ENCODE measurements around the gene TCAIM.
"Not testable (repeated sequence)": the region's sequence is repeated elsewhere in the genome, so short reads cannot be mapped to it uniquely, and the experiment has no call there.

Gene TCAIM

DNA sequence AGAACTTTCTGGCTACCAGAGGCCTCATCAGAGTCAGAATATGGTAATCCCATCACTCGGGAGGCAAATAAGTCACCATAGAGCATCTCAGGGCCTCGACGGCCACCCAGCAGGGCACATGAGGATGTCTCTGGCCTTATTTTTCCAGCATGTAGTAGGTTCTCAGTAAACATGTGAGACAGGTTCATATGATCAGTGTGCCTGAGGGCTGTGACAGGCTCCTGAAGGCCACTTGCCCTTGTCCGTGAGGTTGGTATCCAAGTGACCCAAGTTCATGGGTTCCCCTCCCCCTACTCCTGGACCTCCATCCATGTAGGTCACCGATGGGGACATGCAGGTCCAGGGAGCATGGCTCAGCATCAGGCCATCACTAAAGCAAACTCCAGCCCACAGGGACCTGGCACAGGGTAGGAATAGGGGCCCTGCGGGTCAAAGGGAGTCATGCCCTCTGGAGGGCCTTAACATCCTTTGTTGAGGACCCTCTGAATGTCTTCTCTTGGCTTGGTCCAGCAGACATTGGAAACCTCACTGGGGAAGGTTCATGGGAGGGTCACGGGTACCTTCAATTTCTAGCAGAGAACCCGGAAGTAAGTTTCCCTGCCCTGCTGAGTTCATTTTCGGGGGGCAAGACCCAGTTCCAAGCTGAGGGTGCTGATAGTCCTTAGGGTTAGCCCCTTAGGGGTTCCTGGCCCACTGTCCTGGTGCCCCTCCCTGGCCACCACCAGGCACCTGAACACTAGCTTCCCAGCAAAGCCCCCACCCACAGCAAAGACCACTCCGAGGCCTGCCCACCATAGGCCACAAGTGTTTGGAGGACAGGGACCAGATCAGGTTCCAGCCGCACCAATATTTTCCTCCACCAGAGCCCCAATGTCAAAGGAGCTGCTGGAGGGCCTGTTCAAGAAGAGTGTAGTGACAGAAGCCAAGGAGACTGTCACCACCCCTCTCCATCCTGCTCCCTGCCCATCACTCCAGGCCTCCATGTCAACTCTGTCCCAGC is 77.8 kb downstream of the TCAIM start:
- DNase-seq (ENCODE audit: low spot score): no peak

DNA sequence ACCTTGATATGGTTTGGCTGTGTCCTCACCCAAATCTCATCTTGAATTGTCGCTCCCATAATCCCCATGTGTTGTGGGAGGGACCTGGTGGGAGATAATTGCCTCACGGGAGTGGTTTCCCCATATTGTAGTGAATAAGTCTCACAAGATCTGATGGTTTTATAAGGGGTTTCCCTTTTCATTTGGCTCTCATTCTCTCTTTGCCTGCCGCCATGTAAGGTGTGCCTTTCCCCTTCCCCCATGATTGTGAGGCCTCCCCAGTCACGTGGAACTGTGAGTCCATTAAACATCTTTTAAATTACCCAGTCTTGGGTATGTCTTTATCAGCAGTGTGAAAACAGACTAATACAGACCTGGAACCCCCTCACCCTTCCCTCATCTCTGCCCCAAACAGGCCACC is 79.6 kb downstream of the TCAIM start:
- not testable (repeated sequence) for DNase-seq (ENCODE audit: low spot score)

DNA sequence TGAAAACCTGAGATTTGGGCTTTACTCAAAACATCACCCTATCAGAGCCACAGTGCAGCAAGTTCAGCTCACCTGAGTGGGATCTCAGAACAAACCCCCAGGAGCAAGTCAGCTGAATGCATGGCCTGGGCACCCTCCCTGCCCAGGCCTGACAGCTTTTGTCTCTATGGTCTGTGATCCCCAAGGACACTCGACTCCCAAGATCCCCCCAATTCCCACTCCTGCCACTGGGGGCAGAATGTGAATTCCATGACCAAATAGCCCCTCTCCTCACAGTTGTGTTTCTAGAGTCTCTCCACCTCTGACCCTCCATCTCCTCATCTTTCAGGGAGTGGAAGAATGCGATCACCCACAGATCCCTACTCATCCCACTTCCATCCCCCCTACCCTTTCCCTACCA is 80.0 kb downstream of the TCAIM start:
- no peak for DNase-seq (ENCODE audit: low spot score)

DNA sequence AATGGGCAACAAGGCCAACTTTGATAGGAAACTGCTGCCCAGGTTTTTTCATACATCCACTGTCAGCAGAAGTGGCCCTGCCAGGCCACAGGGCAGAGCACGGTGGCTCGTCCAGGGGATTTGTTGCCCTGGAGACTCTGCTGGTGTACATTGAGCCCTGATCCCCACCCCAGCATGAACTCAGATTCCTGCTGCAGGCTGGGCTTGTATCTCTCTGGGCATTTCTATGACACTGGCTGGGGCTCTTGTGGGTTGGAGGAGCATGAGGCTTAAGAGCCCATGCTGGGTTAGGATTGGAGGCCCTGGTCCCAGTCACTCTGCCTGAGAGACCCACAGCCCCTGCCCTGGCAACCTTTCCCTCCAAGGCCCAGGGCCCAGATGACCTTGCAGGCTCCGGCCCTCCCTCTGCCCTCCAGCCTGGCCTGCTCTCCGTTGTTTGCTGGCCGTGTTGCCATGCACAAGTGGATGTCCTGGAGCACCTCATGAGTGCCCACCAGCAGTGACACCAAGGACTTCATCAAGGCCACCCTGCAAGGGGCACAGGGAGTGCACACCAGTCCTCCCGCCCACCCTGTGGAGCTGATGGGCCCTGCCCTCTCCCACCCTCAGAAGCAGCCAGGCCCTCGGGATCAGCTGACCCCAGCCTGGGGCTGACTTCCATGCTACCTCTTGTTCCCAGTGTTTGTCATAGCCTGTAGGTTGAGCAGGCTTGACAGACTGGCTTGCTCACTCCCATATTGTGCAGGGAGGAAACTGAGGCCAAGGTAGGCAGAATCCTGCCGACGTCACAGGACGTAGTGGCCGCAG is 80.8 kb downstream of the TCAIM start:
- no peak for DNase-seq (ENCODE audit: low spot score)

DNA sequence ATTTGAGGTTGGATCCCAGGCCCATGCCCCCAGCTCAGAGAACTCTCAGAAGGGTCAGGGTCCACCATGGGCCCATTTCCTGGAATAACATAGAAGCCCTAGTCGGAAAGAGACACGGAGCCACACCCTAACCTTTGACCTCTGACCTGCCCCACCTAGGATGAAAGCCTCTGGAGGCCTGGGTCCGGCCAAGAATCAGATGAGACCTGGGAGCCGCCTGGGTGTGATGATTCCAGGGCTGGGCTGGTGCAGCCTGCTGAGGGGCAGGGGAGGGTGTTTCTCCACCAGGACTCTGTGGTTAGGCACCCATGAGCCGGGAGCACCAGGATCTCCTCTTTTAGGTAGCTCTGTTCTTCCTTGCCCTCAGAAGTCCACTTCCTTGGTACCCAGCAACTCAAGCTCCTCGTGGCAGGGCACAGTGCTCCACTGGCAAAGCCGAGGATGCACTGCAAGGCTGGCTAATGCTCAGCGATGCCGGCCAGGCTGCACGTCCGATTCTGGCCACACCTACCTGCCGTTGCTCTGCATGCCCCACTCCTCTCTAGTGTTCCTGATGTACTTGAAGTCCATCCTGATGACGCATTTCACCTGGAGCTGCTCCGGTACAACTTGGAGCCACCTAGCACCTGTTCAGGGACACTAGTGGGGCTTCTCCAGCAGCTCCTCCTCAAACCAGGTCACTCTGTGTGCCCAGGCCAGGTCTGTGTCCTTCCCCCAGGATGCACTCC is 81.5 kb downstream of the TCAIM start:
- DNase-seq (ENCODE audit: low spot score): no peak

DNA sequence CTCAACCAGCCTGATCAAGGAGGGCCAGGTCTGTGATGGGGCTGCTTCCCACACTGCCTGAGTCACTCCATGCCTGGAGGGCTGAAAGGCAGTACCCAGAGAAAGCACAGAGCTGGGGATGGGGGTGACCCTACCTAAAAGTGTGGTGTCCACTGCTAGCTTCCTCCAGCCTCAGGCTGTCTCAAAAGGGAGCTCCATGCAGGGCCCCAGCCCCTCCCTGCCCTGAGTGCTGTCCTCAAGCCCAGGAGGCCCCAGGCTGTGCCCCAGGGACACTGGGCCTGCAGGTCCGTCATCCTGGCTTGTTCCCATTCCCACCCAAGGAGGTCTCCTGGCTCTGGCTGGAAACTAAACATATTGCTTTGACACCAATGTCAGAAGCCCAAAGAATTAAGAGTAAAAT is 82.1 kb downstream of the TCAIM start:
- no peak for DNase-seq (ENCODE audit: low spot score)

DNA sequence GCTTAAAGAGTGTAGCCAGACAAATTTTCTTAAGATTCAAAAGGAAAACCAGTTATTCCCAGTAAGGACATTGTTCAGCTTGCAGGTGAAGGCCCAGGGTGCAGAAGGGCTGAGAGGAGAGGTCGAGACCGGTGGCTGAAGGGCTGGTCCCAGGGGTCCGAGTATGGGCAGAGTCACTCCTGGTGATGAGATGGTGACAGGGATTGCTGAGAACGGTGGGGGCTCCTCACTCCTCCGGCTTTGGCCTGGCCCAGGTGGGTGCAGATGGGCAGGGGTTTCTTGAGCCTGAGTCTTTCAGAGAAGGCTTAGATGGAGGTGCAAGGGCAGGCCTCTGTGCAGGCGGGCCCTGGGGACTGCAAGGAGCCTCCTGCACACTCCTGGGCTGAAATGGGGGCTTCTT is 82.7 kb downstream of the TCAIM start:
- no peak for DNase-seq (ENCODE audit: low spot score)

DNA sequence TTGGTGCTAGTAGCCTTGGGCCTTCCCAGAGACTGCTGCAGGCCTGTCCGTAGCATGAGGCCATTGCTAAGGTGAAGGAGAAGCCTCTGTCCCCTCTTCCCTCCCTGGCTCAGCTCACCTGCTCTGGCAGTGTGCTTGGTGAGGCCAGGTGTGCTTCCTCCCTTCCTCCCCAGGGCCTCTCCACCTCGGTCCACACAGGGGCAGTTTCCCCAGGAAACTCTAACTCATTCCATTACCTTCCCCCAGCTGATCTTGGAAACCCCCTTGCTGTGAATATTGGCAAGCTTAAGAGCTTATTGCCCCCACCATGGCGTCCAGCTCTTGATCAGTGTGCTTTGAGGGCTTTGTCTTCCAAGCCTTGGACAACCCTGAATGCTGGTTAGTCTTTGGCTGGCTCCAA is 86.2 kb downstream of the TCAIM start:
- DNase-seq (ENCODE audit: low spot score): no peak

DNA sequence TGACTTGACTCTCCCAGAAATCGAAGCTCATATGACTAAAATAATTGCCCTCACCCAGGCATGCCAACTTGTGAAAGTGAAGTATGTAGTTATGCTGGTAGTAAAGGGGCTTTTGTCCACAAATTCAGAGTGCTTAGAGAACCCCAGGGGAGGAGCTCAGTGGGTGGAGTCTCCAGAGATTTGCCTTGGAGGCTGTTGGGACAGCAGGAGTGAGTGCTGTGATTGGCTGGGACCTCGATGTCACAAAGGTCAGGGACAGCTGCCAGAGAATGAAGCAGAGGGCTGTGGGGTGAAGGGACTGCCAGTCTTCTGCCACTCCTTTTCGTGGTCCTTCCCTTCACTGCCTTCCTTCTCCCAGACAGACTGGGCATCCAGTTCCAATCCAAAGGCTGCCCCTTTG is 89.1 kb downstream of the TCAIM start:
- DNase-seq (ENCODE audit: low spot score): no peak

DNA sequence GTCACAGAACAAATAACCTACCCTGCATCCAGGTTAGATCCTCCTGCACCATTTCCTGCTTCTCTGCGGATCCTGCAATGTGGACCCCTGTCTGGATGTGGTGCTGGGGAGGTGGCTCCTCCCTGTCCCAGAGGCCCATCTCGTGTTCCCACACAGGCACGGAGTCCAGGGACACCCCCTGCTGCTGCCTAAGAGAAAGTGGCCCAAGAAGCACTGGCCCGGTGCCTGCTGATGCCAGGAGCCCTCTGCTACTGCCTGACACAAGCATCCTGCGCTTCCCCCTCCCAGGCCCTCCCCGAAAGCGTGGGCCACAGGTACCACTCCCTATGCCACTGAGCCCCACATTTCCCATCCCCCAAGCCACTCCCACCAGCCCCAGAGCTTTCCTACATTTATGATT is 90.3 kb downstream of the TCAIM start:
- DNase-seq (ENCODE audit: low spot score): no peak

DNA sequence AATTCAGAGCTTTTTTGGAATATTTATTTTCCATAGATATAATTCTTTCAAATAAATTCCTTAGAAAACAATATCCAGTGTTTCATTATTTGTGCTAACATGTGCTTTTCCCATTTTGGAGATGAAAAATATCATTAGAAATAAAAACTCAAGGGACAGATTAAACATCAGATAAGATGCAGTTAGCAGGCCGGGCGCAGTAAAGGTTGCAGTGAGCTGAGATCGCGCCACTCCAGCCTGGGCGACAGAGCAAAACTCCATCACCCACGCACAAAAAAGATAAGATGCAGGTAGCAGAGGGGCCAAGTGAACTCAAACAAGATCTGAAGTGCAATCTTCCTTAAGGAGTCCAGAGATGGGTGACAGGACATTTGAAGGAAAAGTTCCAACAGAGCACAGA is 90.9 kb downstream of the TCAIM start:
- DNase-seq (ENCODE audit: low spot score): no peak

DNA sequence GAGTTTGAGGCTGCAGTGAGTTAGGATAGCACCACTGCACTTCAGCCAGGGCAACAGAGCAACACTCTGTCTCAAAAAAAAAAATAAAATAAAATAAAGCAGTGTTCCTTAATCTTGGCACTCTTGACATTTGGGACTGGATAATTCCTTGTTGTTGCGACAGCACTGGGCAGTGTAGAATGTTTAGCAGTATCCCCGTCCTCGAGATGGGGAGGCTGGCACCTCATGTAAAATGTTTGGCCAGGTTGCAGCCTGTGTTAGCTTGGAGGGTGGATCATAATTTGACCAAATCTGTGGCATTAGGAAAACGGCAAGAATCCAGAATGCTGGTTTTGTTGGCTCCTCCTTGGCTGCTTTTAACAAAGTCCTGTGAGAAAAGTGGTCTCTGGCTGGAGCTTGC is 91.9 kb downstream of the TCAIM start:
- no peak for DNase-seq (ENCODE audit: low spot score)

DNA sequence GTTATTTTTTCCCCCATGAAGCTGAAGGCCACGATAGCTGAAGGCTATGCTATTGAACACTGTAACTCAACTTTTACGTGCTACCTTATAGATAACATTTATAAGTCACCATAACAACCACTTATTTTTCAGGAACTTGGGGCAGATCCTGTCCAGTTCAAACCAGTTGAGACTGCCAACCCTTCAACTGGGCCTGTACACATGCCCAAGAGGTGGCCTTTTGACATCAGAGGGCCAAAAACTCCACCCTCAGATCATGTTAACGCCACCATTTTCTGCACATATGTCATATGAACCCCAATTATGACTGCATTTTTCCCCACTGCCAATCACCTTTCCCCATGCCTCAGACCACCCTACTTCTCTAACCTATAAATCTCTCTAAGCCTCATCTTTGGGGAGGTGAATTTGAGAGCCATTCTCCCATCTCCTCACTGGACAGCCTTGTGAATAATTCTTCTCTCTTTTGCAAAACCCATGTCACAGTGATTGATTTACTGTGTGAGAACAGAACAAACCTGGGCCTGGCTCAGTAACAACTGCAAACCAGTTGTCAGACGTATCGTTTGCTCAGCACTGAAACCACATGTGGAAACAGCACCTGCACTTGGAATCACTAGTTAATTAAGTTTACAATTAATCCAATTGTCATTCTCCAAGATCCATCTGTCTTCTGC is 96.4 kb downstream of the TCAIM start:
- no peak for DNase-seq (ENCODE audit: low spot score)

DNA sequence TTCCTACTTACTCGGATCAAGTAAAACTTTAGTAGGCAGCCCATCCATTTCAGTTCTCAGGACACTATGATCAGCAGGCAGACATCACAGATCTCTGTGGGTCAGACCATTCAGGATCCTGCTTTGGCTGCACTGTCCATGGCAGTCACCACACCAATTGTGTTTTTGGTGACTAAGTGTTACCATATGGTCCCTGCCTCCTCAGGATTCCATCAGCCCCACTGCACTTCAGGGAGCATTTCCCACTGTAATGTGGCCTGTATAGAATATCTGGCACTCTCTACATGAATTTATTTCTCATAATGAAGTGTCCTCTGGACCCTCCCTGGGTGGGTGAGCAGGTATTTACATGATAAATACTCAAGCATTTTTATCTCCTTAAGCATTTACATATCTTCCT is 97.6 kb downstream of the TCAIM start:
- DNase-seq (ENCODE audit: low spot score): no peak

DNA sequence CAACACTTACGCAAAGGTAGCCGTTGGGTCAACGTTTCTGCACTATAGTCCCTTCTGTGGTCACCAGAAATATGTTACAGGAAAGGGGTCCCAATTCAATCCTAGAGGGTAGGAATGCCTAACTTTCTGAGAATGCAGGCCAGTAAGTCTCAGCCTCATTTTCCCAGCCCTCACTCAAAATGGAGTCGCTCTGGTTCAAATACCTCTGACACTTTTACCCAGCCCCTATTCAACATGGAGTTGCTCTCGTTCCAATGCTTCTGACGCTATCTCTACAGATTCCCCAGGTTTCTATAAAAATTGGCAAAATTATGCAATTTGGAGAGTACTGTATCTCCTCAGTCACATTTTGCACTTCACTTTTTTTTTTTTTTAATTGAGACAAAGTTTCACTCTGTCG is 99.2 kb downstream of the TCAIM start:
- DNase-seq (ENCODE audit: low spot score): no peak

DNA sequence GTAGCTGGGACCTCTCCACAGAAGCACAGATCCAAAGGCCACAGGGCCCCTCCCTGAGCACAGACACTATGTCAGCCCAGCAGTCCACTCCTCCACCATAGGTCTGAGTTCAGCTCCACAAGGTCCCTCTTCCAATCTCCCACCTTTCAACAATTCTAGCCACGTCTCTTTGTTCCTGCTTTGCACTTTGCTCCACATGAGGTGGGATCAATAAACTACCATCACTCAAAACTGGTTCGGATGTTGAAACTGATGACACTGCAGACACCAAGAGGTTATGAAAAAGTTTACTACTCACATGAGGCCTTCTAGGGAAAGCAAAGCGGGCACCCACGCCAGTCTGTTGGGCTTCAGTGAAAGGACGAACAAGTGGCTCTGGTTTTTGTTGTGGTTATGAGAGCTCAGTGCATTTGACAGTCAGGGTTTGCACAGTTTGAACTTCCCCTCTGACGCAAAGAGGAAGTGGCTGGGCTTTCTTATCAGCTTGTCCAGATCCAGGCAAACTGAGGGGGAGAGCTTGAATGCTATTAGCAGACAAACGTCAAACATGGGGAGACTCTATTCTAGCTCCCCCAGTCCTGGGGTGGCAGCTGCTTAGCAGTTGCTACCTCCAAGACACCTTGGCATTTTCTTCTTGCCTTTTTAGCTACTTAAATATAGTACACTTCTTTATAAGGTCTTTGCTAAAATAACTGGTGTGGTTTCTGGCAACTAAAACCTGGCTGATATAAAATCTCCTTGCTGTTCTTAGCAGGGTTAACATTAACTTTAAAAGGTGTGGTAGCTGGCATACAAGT is 101.1 kb downstream of the TCAIM start:
- peak; percentile 56 for DNase-seq (ENCODE audit: low spot score)

DNA sequence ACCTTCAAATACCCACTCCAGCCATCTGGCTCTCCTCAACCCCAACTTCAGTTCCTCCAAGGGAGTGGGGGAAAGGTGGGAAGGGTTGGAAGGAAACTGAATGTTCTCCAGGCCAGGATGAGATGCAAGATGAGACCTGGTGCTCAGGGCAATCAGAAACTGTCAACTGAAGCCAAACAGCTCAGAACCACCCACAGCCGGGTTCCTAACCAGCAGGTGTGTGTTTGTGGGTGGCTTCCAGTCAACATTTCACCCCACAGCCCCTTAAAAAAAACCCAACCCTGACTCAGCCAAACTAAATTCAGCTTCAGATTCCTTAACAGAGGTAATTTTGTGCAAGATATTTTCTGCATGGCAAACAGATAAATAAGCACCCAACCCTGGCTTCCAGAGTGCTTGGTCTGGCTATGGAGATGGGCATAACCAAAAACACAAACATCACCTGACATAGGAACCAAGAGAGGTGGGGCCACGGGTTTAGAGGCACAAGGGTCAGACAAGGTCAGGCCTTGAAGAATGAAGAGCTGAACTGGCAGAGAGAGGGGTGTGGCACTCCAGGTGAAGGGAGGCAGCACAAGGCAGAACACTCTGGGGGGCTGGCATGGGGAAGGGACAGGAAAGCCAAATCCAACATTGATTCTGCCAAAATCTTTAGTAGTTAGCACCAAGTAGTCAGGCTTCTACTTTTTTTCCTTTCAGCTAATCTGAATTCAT is 104.2 kb downstream of the TCAIM start:
- DNase-seq (ENCODE audit: low spot score): no peak

DNA sequence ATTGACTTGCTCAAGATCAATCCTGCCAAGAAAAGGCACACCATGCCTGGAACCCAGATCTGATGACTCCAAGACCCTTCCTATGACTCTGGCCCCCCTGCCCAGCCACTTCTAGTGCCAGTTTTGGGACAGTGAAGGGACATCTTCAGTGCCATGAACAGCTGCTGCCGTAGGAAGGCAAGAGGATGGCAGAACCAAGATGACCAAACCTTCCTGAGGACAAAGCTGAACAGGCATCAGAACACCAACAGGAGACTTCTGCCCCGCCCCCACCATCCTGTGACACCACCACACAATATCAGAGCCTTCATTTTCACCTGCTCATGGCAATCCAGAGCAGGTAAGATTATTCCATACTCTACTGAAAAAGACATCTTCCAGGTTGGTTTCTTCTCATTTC is 105.9 kb downstream of the TCAIM start:
- DNase-seq (ENCODE audit: low spot score): no peak

DNA sequence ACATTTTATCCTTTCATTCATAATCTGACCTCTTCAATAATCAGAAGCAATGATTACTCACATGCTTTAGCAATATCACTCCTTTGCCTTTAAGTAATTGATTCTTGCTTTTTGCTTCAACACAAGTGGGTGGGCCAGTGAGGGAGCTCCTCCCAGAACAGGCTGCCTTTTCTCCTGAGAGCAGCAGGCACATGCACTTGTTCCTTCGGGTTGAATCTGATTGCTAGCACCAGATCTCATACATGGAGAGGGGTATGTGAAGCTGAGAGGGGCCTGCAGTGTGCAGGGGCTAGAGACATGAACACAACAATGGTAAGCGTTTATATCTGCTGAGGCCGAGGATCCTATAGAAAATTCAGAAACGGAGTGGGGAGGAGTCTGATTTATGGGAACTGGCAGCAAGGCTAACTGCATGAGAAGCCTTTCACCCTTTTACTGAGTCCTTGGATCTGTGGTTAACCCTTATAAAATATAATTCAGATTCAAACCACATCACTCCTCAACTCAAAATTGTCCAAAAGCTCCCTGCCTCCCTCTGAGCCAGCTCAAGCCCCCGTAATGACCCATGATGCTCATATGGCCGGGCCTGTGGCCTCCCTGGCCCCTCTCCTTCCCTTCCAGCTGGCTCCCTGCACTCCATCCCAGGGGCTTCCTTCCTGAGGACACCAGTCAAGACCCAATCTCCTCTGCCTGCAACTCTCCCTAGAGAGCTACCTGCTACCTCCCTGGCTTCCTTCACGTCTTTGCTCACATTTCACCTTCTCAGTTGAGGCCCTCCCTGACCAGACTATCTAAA is 106.5 kb downstream of the TCAIM start:
- DNase-seq (ENCODE audit: low spot score): no peak

DNA sequence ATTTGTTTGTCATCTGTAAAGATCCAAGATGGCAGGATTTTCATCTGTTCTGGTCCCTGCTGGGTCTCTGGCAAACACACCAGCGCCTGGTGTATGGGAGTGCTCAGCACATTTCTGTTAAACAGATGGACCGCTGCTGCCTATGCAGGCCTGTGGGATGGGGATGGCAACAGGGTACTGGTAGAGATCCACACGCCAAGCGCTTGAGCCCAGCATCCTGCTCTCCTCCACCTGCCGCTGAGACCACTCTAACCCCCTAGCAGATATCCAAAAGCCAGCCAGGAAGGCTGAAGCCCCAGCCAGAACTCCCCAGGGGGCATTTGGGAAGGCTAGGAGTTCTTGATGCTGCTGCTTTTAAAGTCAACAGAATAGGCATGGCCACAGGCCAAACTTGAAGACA is 107.2 kb downstream of the TCAIM start:
- DNase-seq (ENCODE audit: low spot score): no peak
